GM18505 (cell line): ENCODE results near the gene POMC.
"Not testable (repeated sequence)": the region's sequence is repeated elsewhere in the genome, so short reads cannot be mapped to it uniquely, and the experiment has no call there.

ENCODE experiments used
- ATAC-seq: cut with Tn5 transposase; IDR thresholded peaks from one replicate; pipeline ENCODE4 v1.9.1; 2021; ENCODE audit not compliant: unreplicated experiment
- POLR2A ChIP-seq: IDR thresholded peaks from 4 replicates; pipeline ENCODE4 v1.6.1; 2011; ENCODE audit warnings: borderline replicate concordance; ENCODE audit not compliant: insufficient read depth, insufficient read length; ENCODE audit errors: extremely low read depth

The POMC gene

GRCh38 chr2:25169073-25169470 is 692 bp upstream of the POMC start:
- no peak for ATAC-seq
- TF ChIP-seq POLR2A: no peak

- peak; percentile 80 for ATAC-seq
- TF ChIP-seq POLR2A: no peak
Observed at GRCh38 chr2:25165992-25166875, 2.1 kb downstream of the POMC start.

GRCh38 chr2:25164561-25164960 is 3.8 kb downstream of the POMC start:
- no peak for TF ChIP-seq POLR2A
- no peak for ATAC-seq

GRCh38 chr2:25162061-25162460 is 6.3 kb downstream of the POMC start:
- not testable (repeated sequence) for ATAC-seq

- peak; percentile 83 for TF ChIP-seq POLR2A
- no peak for ATAC-seq
Observed at GRCh38 chr2:25161055-25161781, 7.2 kb downstream of the POMC start.

GRCh38 chr2:25160376-25160775 is 8.0 kb downstream of the POMC start:
- no peak for TF ChIP-seq POLR2A
- ATAC-seq: no peak

GRCh38 chr2:25159949-25160348 is 8.4 kb downstream of the POMC start:
- ATAC-seq: no peak
- TF ChIP-seq POLR2A: peak; percentile 21

GRCh38 chr2:25158096-25158852 is 10.1 kb downstream of the POMC start:
- TF ChIP-seq POLR2A: no peak
- ATAC-seq: no peak

GRCh38 chr2:25155401-25155800 is 13.0 kb downstream of the POMC start:
- no peak for TF ChIP-seq POLR2A
- no peak for ATAC-seq

- no peak for TF ChIP-seq POLR2A
- ATAC-seq: no peak
Observed at GRCh38 chr2:25151718-25152117, 16.7 kb downstream of the POMC start.

- ATAC-seq: not testable (repeated sequence)
Observed at GRCh38 chr2:25150993-25151392, 17.4 kb downstream of the POMC start.

GRCh38 chr2:25149646-25150045 is 18.7 kb downstream of the POMC start:
- no peak for ATAC-seq

GRCh38 chr2:25146896-25147295 is 21.5 kb downstream of the POMC start:
- no peak for ATAC-seq
- no peak for TF ChIP-seq POLR2A

More at GRCh38 chr2:25149646-25150045, 18.7 kb downstream of the POMC start:
- TF ChIP-seq POLR2A: no peak

- ATAC-seq: no peak
- TF ChIP-seq POLR2A: no peak
Observed at GRCh38 chr2:25145803-25146202, 22.6 kb downstream of the POMC start.

- no peak for ATAC-seq
- no peak for TF ChIP-seq POLR2A
Observed at GRCh38 chr2:25141120-25141519, 27.3 kb downstream of the POMC start.

GRCh38 chr2:25140535-25140934 is 27.8 kb downstream of the POMC start:
- not testable (repeated sequence) for ATAC-seq
